Activated T-cell treated with anti-CD3 and anti-CD28 coated beads, Interleukin-2, amount 50 U/mL, for 4 hours (primary cell): Measurements from ENCODE around the gene GLRA1. TPM values are rescaled to one million over a fixed set of nuclear protein-coding genes. Genes with fewer than 3 reads are reported as not detected.
"Not testable (repeated sequence)": the region's sequence is repeated elsewhere in the genome, so short reads cannot be mapped to it uniquely, and the experiment has no call there.

Source experiments
- ATAC-seq, 2 donors: fragments of 200-7000 bp; cut with Tn5 transposase; one replicate each; pipeline ENCODE4 v1.10.0; 2021
- DNase-seq: peaks from one replicate; pipeline ENCODE4 v3.0.0-alpha.2; 2020
- H3K27me3 Mint-ChIP-seq: one replicate; pipeline ENCODE4 v1.8.0; 2021; ENCODE audit warnings: low read depth, mixed read lengths
- H3K36me3 Mint-ChIP-seq: one replicate; pipeline ENCODE4 v1.8.0; 2022; ENCODE audit warnings: mixed read lengths; ENCODE audit not compliant: insufficient read depth
- H3K4me1 Mint-ChIP-seq: one replicate; pipeline ENCODE4 v1.8.0; 2021; ENCODE audit warnings: low read depth, mixed read lengths
- H3K4me3 Mint-ChIP-seq: one replicate; pipeline ENCODE4 v1.8.0; 2021; ENCODE audit warnings: mild to moderate bottlenecking, moderate library complexity, mixed read lengths
- H3K9me3 Mint-ChIP-seq: one replicate; pipeline ENCODE4 v1.8.0; 2021; ENCODE audit warnings: mixed read lengths
- total RNA-seq, 3 donors: library from RNA; stranded (reverse); gene quantifications; one replicate each; pipeline ENCODE4 v1.2.1, GENCODE V29; 2021

Gene GLRA1
- total RNA-seq, 3 donors from 2014 or later, result not detected

DNA sequence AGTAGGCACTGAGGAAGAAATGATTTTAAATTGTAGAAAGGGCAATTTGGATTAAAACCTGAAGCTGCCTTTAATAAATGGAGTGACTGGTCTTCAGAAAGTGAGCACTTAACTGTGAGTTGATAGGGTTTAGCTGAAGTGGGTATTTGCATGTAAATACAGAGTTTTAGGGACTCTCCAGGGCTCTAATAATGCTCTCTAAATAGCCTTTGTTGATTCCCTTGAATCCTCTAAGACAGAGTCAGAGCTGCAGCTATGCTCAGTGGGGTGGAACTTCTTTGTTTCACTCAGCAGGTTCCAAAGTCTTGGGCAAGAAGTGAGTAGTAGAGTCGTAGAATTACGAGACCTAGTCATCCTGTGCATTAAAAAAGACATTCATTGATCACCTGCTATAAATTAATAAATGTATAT lies 21.4 kb downstream of the GLRA1 start:
- Mint-ChIP-seq H3K27me3 (peaks cover 9% of the 10 kb centered on the region), H3K4me1 (no peaks in the 10 kb centered on the region)
- DNase-seq, result no peak

DNA sequence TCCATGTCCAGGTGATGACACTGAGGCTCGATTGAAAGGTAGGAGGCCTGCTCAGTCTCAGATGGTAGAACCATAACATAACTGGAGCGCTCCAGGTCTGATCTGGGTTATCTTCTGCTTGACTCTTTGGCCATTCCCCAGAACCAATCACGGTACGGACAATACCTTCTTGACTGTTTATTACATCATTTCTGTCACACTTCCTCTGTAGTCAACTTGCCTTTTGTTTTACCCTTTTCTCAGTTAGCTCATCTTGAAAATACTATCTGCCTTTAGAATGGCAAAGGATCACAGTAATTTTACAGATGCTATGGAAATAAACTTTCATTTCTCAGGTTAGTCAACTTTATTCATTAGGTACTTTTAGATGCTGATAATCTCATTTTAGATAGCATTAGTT lies 22.4 kb downstream of the GLRA1 start:
- no peak for DNase-seq
- no peak for ATAC-seq
- H3K36me3 Mint-ChIP-seq, result no peaks in the 10 kb centered on the region
- H3K27me3 Mint-ChIP-seq, result peaks cover 9% of the 10 kb centered on the region
- no peaks in the 10 kb centered on the region for H3K9me3 Mint-ChIP-seq
- H3K4me1 Mint-ChIP-seq, result no peaks in the 10 kb centered on the region
- H3K4me3 Mint-ChIP-seq, result no peak overlapping the region

More for the DNA sequence above, 21.4 kb downstream of the GLRA1 start:
- Mint-ChIP-seq H3K4me3 (no peak overlapping the region), H3K36me3 (no peaks in the 10 kb centered on the region), H3K9me3 (no peaks in the 10 kb centered on the region)
- ATAC-seq, result no peak

DNA sequence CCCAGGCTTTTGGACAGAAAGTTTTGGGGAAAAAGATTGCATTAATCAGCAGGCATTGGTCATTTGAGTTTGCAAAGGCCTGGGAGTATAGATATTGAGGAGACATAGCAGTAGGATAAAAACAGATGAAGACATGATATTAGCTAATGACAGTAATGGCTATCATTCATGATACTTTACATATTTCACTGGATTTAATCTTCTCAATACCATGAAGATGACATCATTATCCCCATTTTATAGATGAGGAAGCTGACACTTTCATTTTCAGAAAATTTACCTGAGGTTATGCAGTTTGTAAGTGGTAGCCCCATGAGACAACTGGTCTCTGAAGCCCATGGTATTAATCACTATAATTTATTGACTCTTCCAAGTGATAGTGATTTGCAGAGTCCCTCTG lies 23.0 kb downstream of the GLRA1 start:
- Mint-ChIP-seq H3K4me3 (no peak overlapping the region), H3K4me1 (no peaks in the 10 kb centered on the region), H3K27me3 (peaks cover 8% of the 10 kb centered on the region), H3K9me3 (no peaks in the 10 kb centered on the region), H3K36me3 (no peaks in the 10 kb centered on the region)
- no peak for DNase-seq
- no peak for ATAC-seq

DNA sequence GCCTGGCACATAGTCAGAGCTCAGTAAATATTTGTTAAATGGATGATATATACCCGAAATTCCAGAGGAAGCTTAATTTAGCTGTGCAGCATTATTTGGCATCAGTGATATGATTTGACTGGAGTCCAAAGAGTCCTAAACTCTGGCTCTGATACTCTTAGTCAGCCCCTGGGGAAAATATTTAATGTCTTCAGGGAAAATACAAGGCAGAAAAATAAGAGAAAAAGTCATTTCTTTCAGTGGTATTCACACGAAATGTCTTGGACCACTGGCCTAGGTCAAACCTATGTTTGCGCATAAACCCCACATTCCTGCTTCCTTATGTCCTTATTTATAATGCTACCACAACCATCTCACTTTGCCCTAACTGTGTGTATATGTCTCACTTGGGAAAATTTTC lies 23.8 kb downstream of the GLRA1 start:
- Mint-ChIP-seq H3K4me1 (no peaks in the 10 kb centered on the region), H3K27me3 (peaks cover 7% of the 10 kb centered on the region), H3K36me3 (no peaks in the 10 kb centered on the region), H3K4me3 (no peak overlapping the region), H3K9me3 (no peaks in the 10 kb centered on the region)
- ATAC-seq, result no peak
- no peak for DNase-seq

DNA sequence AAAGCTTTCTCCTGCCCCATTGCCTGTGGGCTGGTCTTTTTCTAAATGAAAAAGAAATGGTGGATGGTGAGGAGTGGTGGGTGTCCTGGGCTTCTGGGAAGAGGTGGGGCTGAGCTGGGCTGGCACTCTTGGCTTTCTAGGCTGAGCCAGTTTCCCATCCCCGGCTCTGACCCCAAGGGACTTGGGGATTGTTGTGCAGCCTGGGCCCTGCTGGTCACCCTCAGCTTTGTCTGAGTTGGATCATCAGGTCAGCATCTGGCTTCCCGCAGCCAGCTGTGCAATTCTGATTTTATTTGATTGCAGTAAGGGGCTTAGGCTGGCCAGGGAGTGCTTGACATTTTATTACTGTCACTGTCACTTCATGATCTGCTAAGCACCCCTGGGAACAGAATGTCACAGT lies 25.3 kb downstream of the GLRA1 start:
- Mint-ChIP-seq H3K27me3 (peaks cover 7% of the 10 kb centered on the region), H3K9me3 (no peaks in the 10 kb centered on the region), H3K4me1 (no peaks in the 10 kb centered on the region), H3K36me3 (no peaks in the 10 kb centered on the region), H3K4me3 (no peak overlapping the region)
- no peak for DNase-seq
- no peak for ATAC-seq

DNA sequence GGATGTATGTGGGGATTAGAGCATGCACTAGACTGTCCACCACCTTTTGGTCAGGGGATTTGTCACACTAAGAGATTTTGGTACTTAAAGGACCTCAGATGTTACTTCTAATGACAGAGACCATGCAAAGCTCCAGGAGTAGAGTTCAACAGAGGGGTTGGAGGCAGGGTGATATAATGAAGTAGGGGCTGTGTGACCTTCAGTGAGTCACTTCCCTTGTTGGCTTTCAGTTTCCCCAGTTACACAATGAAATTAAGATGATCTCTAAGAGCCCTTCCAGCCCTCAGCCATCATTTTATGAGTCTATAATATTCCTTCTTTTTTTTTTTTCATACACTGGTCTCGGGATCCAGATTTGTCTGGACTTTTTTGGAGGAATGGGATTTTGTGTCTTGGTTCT lies 26.8 kb downstream of the GLRA1 start:
- H3K36me3 Mint-ChIP-seq, result no peaks in the 10 kb centered on the region
- H3K4me1 Mint-ChIP-seq, result no peaks in the 10 kb centered on the region
- peaks cover 4% of the 10 kb centered on the region for H3K27me3 Mint-ChIP-seq
- no peaks in the 10 kb centered on the region for H3K9me3 Mint-ChIP-seq
- no peak overlapping the region for H3K4me3 Mint-ChIP-seq
- no peak for ATAC-seq
- no peak for DNase-seq

DNA sequence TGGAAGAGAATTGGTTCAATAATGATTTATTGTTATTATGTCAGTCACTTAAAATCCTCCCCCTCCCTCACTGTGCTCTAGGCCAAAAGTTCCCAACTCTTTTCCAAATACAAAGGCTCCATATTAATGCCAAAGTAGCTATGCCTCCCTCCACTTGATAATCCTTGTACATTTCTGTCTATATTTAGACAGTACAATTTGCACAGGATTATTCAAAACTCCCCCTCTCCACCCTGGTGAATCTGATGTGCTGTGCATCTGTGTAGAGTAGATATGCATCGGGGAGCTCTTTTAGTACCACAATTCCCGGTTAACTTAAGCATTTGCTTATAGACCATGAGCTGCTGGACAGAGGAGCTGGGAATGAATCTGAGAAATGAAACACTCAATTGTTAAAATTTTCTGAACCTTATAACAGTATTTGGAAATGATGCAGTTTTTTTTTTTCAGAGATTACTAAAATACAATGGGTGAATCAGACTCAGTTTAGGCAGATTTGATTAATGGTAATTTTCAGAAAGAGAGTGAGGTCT lies 27.6 kb downstream of the GLRA1 start:
- no peaks in the 10 kb centered on the region for H3K4me1 Mint-ChIP-seq
- H3K27me3 Mint-ChIP-seq, result peaks cover 2% of the 10 kb centered on the region
- no peak overlapping the region for H3K4me3 Mint-ChIP-seq
- H3K9me3 Mint-ChIP-seq, result no peaks in the 10 kb centered on the region
- H3K36me3 Mint-ChIP-seq, result no peaks in the 10 kb centered on the region
- DNase-seq, result no peak
- ATAC-seq, result no peak

DNA sequence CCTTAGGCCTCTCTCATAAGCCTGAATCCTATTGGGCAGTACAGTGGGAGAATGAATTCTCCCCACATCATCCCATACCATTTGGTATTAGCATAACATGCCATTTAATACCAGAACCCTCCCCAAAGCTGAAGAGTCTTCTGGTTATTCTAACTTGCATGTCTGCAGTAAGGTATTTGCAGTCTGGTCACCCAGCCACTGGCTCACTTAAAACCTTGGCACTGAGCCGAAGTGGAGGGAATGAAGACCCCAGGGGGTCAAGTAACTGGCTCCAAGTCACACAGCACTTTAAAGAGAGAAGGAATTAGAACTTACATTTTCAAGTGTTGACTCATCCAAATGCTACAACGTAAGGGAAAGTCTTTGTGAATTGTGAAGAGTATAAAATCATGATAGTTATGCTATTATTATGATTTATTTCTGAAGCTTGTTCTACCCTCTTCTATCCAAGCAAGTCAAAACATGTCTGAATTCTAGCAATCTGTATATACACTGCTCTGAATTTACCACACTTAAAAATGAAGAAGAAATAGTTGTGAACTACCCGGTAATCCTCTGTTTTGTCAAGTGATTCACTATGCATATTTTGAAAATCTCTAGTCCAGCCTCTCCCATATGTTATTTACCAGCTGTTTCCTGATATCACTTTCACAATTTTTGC lies 28.5 kb downstream of the GLRA1 start:
- Mint-ChIP-seq H3K4me1 (no peaks in the 10 kb centered on the region), H3K36me3 (no peaks in the 10 kb centered on the region), H3K9me3 (no peaks in the 10 kb centered on the region), H3K4me3 (no peak overlapping the region), H3K27me3 (peaks cover 2% of the 10 kb centered on the region)
- ATAC-seq, result no peak
- no peak for DNase-seq

DNA sequence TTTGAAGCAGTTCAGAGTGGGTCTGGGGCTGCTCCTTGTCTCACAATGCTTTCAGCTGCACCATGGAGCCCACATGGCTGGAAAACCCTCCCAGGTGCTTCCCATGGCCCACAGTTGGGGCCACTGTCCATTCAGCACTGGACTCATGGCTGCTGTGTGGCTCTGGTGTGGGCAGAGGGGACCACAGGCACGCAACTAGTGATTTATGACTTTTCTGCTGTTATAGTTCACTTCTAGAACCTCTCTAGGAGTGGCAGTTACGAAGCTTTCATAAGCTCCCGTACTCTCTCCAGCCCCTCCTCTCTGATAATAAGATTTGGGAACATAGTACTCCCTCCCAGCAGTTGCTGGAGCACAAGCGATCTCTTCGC lies 29.0 kb downstream of the GLRA1 start:
- no peaks in the 10 kb centered on the region for H3K9me3 Mint-ChIP-seq
- DNase-seq (no peak), ATAC-seq (no peak)
- H3K27me3 Mint-ChIP-seq, result peaks cover 2% of the 10 kb centered on the region
- no peaks in the 10 kb centered on the region for H3K4me1 Mint-ChIP-seq
- H3K4me3 Mint-ChIP-seq, result no peak overlapping the region
- no peaks in the 10 kb centered on the region for H3K36me3 Mint-ChIP-seq

DNA sequence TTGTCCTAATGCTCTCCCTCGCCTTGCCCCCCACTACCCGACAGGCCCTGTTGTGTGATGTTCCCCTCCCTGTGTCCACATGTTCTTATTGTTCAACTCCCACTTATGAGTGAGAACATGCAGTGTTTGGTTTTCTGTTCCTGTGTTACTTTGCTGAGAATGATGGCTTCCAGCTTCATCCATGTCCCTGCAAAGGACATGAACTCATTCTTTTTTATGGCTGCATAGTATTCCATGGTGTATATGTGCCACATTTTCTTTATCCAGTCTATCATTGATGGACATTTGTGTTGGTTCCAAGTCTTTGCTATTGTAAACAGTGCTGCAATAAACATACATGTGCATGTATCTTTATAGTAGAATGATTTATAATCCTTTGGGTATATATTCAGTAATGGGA lies 31.2 kb downstream of the GLRA1 start:
- not testable (repeated sequence) for ATAC-seq, H3K4me3 Mint-ChIP-seq, DNase-seq, H3K9me3 Mint-ChIP-seq, H3K36me3 Mint-ChIP-seq, H3K27me3 Mint-ChIP-seq, H3K4me1 Mint-ChIP-seq

DNA sequence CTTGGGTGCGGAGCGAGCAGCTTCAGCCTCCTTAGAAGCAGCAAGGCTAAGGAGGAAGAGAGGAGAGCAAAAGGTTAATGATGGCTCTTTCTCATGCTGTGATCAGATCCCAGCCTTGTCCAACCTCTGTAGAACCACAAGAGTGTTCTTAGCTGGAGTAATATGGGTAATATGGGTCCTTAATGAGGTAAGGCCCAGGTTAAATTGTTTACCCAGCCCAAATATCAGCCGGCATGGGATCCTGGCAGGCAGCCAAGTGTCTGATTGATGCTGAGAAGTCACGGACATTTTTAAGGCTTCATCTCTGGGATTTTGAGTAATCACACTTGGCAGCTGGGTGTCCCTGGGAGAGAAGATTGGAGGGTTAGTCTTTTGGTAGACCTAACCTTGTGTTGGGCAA lies 32.3 kb downstream of the GLRA1 start:
- Mint-ChIP-seq H3K27me3 (no peaks in the 10 kb centered on the region), H3K36me3 (no peaks in the 10 kb centered on the region), H3K4me3 (no peak overlapping the region), H3K9me3 (no peaks in the 10 kb centered on the region), H3K4me1 (no peaks in the 10 kb centered on the region)
- DNase-seq, result no peak
- ATAC-seq, result no peak

DNA sequence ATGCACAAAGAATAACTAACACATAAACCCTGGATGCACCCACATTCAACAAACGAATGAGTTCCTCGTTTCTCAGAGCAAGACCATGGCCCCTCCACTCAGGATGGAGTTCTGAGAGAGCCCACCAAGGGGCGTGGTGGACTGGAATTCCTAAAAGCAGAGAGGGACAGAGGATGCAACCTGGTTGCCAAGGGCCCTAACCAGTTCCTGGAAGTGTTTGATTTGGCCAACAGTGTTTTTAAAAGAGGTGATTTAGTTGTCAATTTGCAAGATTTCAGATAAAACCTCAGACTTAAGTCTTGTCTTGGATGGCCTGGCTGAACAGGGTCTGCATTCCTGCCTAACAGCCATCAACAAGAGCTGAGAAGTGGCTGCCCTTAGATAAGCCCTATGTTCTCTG lies 34.4 kb downstream of the GLRA1 start:
- no peaks in the 10 kb centered on the region for H3K27me3 Mint-ChIP-seq

DNA sequence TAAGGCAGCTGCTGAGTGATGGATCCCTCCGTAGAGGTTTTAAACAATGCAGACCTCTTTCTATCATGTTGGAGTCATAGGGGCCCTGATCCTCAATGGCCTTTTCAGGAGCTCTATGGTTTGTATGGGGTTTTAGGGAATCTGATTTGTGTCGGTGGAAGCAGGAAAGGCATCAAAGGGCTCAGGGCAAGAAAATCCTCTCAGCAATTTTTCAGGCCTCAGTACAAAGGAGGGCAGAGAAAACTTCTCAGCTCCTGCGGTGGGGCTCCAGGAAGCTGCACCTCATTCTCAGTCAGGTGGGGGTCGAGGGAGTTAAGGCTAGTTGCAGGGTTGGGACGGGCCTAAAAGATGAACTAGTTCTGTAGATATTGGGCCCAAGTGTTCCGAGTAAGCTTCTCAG lies 35.0 kb downstream of the GLRA1 start:
- Mint-ChIP-seq H3K9me3 (no peaks in the 10 kb centered on the region), H3K4me1 (no peaks in the 10 kb centered on the region), H3K36me3 (no peaks in the 10 kb centered on the region), H3K27me3 (no peaks in the 10 kb centered on the region), H3K4me3 (no peak overlapping the region)
- ATAC-seq (no peak), DNase-seq (no peak)

More for the DNA sequence above, 34.4 kb downstream of the GLRA1 start:
- H3K9me3 Mint-ChIP-seq, result no peaks in the 10 kb centered on the region
- ATAC-seq (no peak), DNase-seq (no peak)
- no peaks in the 10 kb centered on the region for H3K4me1 Mint-ChIP-seq
- no peak overlapping the region for H3K4me3 Mint-ChIP-seq
- H3K36me3 Mint-ChIP-seq, result no peaks in the 10 kb centered on the region

DNA sequence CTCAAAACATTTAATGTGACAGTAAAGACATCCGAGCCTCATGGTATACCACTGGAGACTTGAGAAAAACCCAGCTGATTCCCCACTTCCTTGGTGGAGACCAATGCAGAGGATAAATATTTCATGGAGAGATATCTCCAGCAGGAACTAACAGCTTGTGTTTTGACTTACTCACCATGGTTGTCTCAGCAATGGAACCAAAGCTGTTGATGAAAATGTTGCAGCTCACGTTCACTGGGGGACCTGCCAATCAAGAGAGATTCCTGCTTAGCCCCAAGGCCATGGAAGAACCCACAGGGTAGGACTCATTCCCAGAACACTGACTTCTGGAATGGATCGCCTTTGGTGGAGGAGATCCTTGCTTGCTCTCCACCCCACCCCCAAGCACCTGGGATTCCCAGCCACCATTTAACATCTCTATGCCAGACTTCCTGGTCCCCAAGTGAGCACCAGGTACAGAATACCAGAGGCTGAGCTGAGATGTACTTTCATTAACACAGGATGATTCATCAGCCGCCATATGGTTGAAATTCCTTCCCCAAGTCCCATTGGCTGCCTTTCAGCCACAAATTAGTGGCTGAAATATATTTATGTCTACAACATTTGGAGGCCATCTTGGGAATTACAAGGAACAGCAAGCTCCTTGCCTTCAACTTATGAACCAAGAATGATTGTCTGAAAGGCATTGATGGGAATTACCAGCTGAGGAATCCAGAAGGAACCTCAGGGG lies 37.9 kb downstream of the GLRA1 start:
- Mint-ChIP-seq H3K9me3 (no peaks in the 10 kb centered on the region), H3K36me3 (no peaks in the 10 kb centered on the region), H3K4me1 (no peaks in the 10 kb centered on the region), H3K27me3 (no peaks in the 10 kb centered on the region), H3K4me3 (no peak overlapping the region)
- DNase-seq, result no peak
- no peak for ATAC-seq
